ENCODE data around the gene H1-8.
"Not testable (repeated sequence)": the region's sequence is repeated elsewhere in the genome, so short reads cannot be mapped to it uniquely, and the experiment has no call there.

The H1-8 gene

GRCh38 chr3:129543156-129543790 is at the start of gene H1-8:
TSS of gene H1-8 (plus strand) at chr3:129543175. CDS start at chr3:129543219, 44 bp downstream.
- H3K27ac Mint-ChIP-seq, result no peak within 1 kb of the TSS

GRCh38 chr3:129493206-129493605 is 49.8 kb upstream of the H1-8 start:
- Mint-ChIP-seq H3K27ac (no peak overlapping the region), H3K4me3 (no peak overlapping the region), H3K9me3 (ENCODE audit: low read depth) (no peaks in the 10 kb centered on the region), H3K36me3 (peaks cover 18% of the 10 kb centered on the region), H3K27me3 (no peaks in the 10 kb centered on the region), H3K4me1 (ENCODE audit: low read depth) (no peaks in the 10 kb centered on the region)

More at GRCh38 chr3:129543156-129543790, at the start of gene H1-8:
- H3K27me3 Mint-ChIP-seq, result no peaks in the 10 kb centered on the region
- H3K9me3 Mint-ChIP-seq (ENCODE audit: low read depth), result no peaks in the 10 kb centered on the region
- no peaks in the 10 kb centered on the region for H3K4me1 Mint-ChIP-seq (ENCODE audit: low read depth)
- no peak within 1 kb of the TSS for H3K4me3 Mint-ChIP-seq
- H3K36me3 Mint-ChIP-seq, result no peaks in the 10 kb centered on the region

- H3K36me3 Mint-ChIP-seq, result peaks cover 15% of the 10 kb centered on the region
- not testable (repeated sequence) for H3K27ac Mint-ChIP-seq; H3K4me3 Mint-ChIP-seq; H3K9me3 Mint-ChIP-seq (ENCODE audit: low read depth); H3K4me1 Mint-ChIP-seq (ENCODE audit: low read depth); H3K27me3 Mint-ChIP-seq
Measured at GRCh38 chr3:129494499-129494898, 48.5 kb upstream of the H1-8 start.

GRCh38 chr3:129495006-129495639 is 47.9 kb upstream of the H1-8 start:
- H3K36me3 Mint-ChIP-seq, result peaks cover 15% of the 10 kb centered on the region
- H3K27ac Mint-ChIP-seq; H3K4me3 Mint-ChIP-seq; H3K27me3 Mint-ChIP-seq; H3K9me3 Mint-ChIP-seq (ENCODE audit: low read depth); H3K4me1 Mint-ChIP-seq (ENCODE audit: low read depth): not testable (repeated sequence)

GRCh38 chr3:129497876-129498275 is 45.1 kb upstream of the H1-8 start:
- H3K27ac Mint-ChIP-seq; H3K4me3 Mint-ChIP-seq; H3K27me3 Mint-ChIP-seq; H3K4me1 Mint-ChIP-seq (ENCODE audit: low read depth); H3K9me3 Mint-ChIP-seq (ENCODE audit: low read depth): not testable (repeated sequence)
- peaks cover 18% of the 10 kb centered on the region for H3K36me3 Mint-ChIP-seq

- H3K4me3 Mint-ChIP-seq; H3K27ac Mint-ChIP-seq; H3K27me3 Mint-ChIP-seq; H3K9me3 Mint-ChIP-seq (ENCODE audit: low read depth); H3K4me1 Mint-ChIP-seq (ENCODE audit: low read depth): not testable (repeated sequence)
- peaks cover 16% of the 10 kb centered on the region for H3K36me3 Mint-ChIP-seq
Measured at GRCh38 chr3:129498603-129499488, 44.1 kb upstream of the H1-8 start.

- H3K4me1 Mint-ChIP-seq (ENCODE audit: low read depth); H3K4me3 Mint-ChIP-seq; H3K27ac Mint-ChIP-seq; H3K9me3 Mint-ChIP-seq (ENCODE audit: low read depth); H3K27me3 Mint-ChIP-seq: not testable (repeated sequence)
- H3K36me3 Mint-ChIP-seq, result peaks cover 13% of the 10 kb centered on the region
Measured at GRCh38 chr3:129499604-129500333, 43.2 kb upstream of the H1-8 start.

- no peaks in the 10 kb centered on the region for H3K4me1 Mint-ChIP-seq (ENCODE audit: low read depth)
- no peak overlapping the region for H3K4me3 Mint-ChIP-seq
- no peak overlapping the region for H3K27ac Mint-ChIP-seq
- no peaks in the 10 kb centered on the region for H3K9me3 Mint-ChIP-seq (ENCODE audit: low read depth)
- peaks cover 13% of the 10 kb centered on the region for H3K36me3 Mint-ChIP-seq
- H3K27me3 Mint-ChIP-seq, result no peaks in the 10 kb centered on the region
Measured at GRCh38 chr3:129500334-129500658, 42.7 kb upstream of the H1-8 start.

- Mint-ChIP-seq H3K4me3 (no peak overlapping the region), H3K36me3 (peaks cover 10% of the 10 kb centered on the region), H3K27me3 (no peaks in the 10 kb centered on the region), H3K27ac (no peak overlapping the region), H3K9me3 (ENCODE audit: low read depth) (no peaks in the 10 kb centered on the region), H3K4me1 (ENCODE audit: low read depth) (no peaks in the 10 kb centered on the region)
Measured at GRCh38 chr3:129501630-129502029, 41.3 kb upstream of the H1-8 start.

- no peaks in the 10 kb centered on the region for H3K9me3 Mint-ChIP-seq (ENCODE audit: low read depth)
- no peak overlapping the region for H3K27ac Mint-ChIP-seq
- no peaks in the 10 kb centered on the region for H3K4me1 Mint-ChIP-seq (ENCODE audit: low read depth)
- no peak overlapping the region for H3K4me3 Mint-ChIP-seq
- no peaks in the 10 kb centered on the region for H3K27me3 Mint-ChIP-seq
- peaks cover 6% of the 10 kb centered on the region for H3K36me3 Mint-ChIP-seq
Measured at GRCh38 chr3:129502641-129503408, 40.1 kb upstream of the H1-8 start.

- Mint-ChIP-seq H3K27me3 (no peaks in the 10 kb centered on the region), H3K36me3 (peaks cover 6% of the 10 kb centered on the region), H3K4me1 (ENCODE audit: low read depth) (no peaks in the 10 kb centered on the region), H3K27ac (no peak overlapping the region), H3K9me3 (ENCODE audit: low read depth) (no peaks in the 10 kb centered on the region), H3K4me3 (no peak overlapping the region)
Measured at GRCh38 chr3:129503471-129504291, 39.3 kb upstream of the H1-8 start.

- Mint-ChIP-seq H3K36me3 (peaks cover 6% of the 10 kb centered on the region), H3K27ac (no peak overlapping the region), H3K9me3 (ENCODE audit: low read depth) (no peaks in the 10 kb centered on the region), H3K4me1 (ENCODE audit: low read depth) (no peaks in the 10 kb centered on the region), H3K27me3 (no peaks in the 10 kb centered on the region), H3K4me3 (no peak overlapping the region)
Measured at GRCh38 chr3:129504471-129505100, 38.4 kb upstream of the H1-8 start.

GRCh38 chr3:129505341-129505740 is 37.6 kb upstream of the H1-8 start:
- peaks cover 6% of the 10 kb centered on the region for H3K36me3 Mint-ChIP-seq
- H3K27ac Mint-ChIP-seq, result no peak overlapping the region
- no peaks in the 10 kb centered on the region for H3K9me3 Mint-ChIP-seq (ENCODE audit: low read depth)
- H3K4me3 Mint-ChIP-seq, result no peak overlapping the region
- no peaks in the 10 kb centered on the region for H3K4me1 Mint-ChIP-seq (ENCODE audit: low read depth)
- no peaks in the 10 kb centered on the region for H3K27me3 Mint-ChIP-seq

Data from activated naive CD8-positive, alpha-beta T cell (primary cell).